SIG-M5 treated with dmso at 0.1 percent for 504 hours (cell line): Measurements from ENCODE around the gene CRAT.
A peak's percentile ranks its signal among the peaks of the same experiment; 100 is the strongest.

ENCODE experiments used
- DNase-seq: peaks from one replicate; lab custom pipeline; 2025; ENCODE audit not compliant: unreplicated experiment; lab: John Stamatoyannopoulos, UW

The CRAT gene

DNA sequence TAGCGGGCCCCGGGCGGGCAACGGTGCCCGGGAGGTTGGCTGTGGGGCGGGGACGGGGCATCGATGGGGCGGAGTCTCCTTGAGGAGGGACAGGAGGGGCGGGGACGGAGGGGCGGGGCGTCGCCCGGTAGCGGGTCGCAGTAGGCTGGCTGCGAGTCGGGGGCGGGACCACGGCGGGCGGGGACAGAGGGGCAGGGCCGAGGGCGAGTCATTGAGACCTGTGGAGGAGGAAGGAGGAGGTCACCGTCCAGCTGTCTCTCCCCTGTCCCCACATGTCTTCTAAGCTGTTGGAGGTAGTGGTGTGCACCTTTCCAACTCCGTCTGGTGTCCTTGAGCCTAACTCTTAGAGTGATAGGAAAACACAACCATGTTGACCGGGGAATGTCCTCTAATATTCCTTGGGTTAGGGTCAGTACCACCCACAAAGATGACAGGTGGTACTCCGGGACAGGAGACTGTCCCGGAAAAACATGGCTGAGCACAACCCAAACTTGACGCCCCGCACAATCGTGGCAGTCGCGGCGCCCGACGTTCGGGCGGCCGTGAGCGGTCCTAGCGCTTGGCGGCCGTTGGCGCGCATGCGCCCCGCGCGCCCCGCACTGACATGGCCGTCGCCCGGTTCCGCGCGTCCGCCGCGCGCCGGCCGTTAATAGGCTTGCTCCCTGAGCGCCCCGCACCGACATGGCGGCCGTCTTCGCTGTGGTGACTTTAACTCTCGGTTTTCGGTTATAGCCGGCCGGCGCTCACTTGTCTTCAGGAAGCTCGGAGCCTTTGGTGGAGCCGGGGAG, at the start of gene CRAT, which contains the start of gene PTPA:
Gene CRAT (minus strand): TSS at position 54 of the 788 bp plus-strand sequence. CDS start 284 bp downstream, outside the sequence.
Gene PTPA (plus strand): TSS at position 676 of the 788 bp plus-strand sequence. CDS start 186 bp downstream, outside the sequence.
- peak; percentile 78 for DNase-seq

DNA sequence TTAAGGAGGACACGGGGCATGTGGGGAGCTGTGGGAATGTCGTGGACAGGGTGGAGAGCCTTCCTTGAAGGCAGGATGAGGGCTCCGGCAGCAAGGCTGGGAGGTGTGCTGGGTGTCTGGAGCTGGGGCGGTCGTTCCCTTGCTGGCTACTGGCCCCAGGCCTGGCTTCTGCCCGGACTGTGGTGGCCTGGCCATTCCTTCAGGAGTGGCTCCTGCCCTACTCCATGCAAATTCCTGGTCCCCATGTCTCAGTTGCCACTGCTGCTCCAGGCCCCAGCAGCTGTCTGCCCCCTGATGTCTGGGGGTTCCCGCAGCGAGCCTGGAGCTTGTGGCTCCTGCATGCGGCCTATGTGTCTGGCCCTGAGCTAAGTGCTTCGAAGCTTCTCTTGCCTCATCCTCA, 45.6 kb upstream of the CRAT start:
- no peak for DNase-seq

DNA sequence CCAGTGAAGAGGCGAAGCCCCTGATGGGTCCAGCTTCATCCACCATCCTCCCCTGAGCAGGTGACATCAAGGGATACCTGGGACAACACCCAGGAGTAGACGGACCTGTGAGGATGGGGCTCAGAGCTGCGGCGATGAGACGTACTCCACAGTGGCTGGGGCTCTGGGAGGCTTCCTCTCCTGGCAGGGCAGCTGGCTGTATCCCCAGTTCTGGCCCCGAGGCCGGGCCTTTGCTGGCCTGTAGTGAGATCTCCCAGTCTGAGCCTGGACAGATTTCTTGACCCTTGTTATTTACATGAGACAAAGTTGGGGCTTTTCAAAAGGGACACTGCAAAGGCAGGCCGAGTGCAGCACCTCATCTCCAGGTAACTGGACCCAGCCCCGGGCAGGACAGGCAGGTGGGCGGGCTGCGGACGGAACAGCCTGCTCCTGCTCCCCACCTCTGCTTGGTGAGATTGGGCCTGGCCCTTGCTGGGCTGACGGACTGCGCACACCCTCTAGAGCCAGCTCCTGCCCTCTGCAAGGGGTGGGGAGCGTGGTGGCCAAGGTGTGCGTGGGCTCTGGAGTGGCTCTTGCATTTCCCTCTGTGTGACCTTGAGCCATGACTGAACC, 44.4 kb upstream of the CRAT start:
- no peak for DNase-seq

DNA sequence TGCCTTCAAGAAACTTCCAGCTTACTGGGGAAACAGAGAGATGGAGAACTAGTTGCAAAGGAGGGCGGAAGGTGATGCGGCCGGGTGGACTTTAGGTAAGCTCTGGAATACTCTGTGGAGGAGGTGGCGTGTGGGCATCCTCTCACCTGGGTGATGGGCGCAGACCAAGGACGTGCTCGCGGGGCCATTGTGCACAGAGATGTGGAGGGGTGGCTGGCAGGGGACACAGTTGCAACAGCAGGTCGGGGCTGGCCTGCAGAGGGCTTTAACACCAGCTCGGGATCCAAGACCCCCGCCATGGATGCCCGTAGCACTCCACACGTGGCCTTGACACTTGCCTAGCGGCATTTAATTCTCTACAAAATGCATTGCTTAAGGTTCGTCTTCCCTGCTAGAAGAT, 40.9 kb upstream of the CRAT start:
- DNase-seq, result no peak

DNA sequence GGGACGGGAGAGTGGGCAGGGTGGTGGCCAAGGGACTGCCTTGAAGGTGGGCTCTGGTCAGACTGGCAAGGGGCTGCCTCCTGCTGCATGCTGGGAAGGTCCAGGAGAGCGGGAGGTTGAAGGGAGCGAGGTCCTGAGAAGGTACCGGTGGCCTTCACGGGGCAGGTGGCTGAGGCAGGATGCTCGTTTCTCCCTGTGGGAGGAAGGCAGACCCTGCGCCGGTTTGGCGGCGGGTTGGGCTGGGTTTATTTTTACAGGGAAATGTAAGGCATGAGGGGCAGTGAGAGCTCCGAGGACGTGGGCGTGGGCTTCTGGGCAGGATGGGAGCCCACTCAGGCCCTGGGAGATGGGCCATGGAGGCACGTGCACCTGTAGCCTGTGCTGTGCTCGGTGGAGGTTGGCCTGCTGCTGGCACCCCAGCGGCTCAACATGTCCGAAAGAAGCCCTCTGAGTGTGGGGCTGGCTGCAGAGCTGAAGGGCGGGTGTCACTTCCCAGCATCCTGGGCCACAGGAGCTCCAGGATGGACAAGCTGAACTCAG, 40.1 kb upstream of the CRAT start:
- DNase-seq, result no peak

DNA sequence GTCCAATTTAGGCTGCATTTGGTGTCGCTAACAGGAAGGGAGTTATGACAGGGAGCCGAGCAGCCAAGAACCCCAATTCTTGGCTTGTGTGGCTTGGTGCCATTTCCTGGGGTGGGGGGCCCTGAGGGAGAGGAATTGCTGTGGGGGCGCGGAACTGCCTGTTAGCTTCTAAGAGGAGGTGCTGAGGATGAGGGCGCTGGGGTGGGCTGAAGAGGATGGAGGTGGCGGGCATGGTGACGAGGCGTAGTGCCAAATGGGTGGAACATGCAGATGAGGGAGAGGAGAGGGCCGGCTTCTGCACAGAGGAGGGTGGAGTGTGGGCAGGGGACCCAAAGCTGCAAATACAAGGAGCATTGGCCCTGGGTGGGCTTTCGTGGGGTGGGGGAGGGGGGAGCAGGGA, 39.5 kb upstream of the CRAT start:
- DNase-seq, result no peak

DNA sequence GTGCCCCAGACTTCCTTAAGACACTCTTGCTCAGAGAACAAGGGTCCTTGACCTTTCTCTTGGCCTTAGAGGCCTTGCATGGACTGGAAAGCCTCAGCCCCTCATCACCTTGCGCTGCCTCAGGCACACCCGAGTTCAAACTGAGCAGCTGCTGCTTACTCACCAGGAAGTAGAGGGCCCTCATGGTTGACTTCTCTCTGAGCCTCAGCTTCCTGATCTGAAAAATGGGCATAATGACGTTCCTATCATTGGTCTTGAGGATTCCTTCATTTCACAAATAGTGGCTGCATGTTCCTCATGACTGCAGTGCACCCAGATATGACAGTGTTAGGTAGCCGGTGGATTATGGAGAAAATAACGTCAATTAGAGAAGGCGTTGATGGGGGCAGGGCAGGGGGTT, 38.8 kb upstream of the CRAT start:
- no peak for DNase-seq

DNA sequence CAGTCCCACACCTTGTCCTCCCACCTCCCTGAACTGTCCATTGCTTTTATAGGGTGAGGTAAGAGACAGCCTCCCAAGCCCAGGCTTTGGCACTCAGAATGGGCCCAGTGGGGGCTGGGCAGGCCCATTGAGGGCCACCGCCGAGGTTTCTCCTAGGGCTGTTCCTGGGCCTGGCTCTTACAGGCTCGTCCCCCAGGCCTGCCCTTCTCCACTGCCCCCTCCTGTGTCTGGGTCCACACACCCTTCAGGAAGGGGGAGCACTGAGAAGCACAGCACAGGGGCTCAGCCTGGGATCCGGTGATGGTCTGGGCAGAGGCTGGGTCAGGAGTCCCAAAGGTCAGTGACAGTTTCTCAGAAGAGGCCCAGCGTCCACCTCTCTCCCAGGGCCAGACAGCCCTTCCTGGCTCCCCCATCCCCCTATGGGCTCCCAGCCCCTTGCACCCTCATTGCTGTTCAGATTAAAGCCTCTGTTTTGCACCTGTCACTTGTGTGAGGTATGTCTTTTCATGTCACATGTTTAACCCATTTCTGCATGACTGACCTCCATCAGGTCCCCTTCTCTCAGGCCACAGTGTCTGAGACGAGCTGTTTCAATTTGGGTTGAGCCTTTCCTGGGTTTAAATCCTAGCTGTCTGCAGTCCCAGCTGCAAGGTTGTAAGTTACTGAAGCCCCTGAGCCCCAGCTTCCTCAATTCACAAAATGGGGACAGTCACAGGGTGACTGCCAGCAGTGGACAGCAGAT, 38.0 kb upstream of the CRAT start:
- no peak for DNase-seq

DNA sequence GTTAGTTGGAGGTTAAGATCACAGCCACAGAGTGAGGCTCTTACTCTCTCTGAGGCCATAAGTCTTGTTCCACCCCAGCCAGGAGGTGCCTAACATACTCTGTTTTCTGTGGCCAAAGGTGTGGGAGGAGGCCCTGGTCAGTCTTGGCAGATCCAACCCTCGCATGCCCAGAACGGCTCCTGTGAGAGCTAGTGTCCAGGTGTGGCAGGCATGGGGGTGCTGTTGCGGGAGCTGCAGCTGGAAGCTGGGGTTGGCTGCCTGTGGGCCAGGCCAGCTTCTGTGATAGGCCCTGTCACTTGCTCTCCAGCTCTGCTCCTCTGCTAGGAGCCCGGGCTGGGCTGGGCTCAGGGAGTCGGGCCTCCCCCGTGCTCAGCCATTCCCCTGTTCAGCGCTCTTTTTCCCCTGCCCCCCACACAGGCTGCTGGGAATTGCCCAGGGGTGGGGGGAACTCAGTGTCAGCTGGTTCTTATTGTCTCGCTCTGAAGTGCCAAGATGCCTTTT, 35.9 kb upstream of the CRAT start:
- DNase-seq, result no peak

DNA sequence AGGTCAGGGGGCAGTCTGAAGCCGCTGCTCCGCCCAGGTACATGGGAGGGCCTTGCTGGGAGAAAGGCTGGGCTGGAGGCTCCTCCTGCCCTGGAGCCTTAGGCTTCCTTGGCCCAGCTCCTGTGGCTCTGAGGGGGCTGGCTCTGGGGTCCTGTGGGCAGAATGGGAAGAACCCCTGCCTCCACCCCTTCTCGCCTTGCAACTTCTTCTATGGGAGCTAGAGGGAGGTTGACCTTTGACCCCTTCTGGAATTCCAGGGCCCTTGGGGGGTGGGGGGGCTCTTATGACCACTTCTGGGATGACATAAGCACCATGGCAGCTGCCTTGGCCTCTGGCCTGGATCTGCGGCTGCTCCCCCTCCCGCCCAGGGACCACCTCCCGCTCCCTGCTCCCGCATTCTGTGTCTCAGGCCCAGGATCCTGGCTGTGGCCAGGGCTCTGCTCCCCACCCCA, 35.3 kb upstream of the CRAT start:
- DNase-seq, result no peak

DNA sequence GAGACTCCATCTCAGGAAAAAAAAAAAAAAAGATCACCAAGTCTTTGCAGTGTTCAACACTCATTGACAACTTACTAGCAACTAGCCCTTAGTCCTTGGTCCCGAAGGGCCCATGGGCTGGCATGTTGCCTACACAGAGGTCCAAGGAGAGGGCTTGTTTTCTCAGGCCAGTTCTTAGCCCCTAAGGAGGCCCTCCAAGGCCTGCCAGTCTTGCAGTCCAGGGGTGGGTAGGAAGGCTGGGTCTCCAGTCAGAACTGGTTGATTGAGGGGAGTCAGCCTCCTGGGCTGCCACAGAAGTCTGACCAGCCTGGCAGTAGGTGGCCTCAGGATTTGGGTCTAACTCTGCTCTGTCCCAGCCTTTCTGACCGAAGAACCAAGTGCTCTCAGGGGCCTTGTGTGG, 34.7 kb upstream of the CRAT start:
- no peak for DNase-seq

DNA sequence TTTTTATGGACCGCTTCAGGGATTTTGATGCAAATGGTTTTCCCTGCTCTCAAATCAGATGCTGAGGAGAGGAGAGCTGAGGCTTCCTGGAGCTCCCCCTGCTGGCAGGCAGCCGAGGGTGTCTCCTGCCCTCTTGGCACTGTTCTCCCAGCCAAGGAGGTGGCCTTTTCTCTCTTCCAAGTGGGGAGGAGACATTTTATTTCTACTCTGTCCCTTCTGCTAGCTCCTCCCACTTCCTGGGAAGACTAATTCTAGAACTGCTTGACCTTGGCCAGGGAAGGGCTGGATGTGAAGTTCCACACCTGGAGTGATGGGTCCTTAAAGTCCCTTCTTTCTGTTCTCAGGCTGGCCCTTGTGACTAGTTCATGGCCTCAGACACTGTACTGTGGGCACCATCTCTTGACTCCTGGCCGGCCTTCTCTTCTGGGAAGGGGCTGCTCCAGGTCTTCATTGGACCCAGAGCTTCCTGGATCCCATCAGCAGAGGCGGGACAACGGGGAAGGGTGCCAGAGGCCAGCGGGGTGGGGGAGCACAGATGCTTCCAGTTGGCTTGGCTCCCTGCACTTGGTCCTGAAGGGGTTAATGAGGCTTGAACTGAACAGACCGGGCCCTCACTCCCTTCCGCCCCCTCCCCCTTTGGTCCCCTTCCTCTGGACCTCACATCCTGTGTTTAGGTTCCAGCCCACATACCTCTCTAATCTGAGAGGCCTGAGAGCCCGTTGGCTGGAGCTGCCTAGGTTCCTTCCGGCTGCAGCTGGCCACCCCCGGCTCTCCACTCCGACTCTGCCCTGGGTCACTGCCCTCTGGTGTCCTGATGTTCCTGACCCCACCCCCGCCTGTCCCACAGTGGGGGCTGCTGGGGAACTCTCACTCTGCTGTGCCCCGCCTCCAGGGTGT, 32.7 kb upstream of the CRAT start:
- DNase-seq, result peak; percentile 43

DNA sequence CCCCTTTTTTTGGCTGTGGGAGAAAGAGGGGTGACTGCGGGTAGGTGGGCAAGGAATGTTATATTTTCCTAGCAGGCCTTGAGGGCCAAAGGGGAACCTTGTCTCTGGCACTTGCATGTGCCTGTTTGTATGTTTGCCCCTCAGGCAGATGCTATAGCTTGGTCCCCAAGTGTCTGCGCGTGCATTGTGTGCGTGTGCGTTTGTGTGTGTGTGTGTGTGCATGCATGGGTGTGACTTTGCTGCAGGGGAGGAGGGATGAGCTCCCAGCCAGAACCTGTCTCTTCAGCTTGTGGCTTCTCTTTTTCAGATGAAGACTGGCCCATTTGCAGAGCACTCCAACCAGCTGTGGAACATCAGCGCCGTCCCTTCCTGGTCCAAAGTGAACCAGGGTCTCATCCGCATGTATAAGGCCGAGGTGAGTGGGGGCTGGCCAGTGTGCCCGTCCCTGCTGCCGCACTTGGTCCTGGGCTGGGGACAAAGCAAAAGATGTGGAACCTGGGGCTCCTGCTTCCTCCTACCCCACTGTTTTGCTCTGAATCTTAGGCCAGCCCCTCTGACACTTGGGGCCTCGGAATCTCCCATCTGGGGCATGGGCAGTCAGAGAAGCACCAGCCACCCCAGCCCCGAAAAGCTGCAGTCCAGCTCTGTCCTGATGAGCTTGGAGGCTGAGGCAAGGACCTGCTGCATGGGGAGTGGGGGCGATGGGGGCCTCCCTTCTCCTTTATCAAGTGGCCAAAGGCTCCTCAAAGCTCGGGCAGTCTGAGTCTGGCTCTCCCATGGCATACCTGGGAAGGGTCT, 31.7 kb upstream of the CRAT start:
- no peak for DNase-seq

DNA sequence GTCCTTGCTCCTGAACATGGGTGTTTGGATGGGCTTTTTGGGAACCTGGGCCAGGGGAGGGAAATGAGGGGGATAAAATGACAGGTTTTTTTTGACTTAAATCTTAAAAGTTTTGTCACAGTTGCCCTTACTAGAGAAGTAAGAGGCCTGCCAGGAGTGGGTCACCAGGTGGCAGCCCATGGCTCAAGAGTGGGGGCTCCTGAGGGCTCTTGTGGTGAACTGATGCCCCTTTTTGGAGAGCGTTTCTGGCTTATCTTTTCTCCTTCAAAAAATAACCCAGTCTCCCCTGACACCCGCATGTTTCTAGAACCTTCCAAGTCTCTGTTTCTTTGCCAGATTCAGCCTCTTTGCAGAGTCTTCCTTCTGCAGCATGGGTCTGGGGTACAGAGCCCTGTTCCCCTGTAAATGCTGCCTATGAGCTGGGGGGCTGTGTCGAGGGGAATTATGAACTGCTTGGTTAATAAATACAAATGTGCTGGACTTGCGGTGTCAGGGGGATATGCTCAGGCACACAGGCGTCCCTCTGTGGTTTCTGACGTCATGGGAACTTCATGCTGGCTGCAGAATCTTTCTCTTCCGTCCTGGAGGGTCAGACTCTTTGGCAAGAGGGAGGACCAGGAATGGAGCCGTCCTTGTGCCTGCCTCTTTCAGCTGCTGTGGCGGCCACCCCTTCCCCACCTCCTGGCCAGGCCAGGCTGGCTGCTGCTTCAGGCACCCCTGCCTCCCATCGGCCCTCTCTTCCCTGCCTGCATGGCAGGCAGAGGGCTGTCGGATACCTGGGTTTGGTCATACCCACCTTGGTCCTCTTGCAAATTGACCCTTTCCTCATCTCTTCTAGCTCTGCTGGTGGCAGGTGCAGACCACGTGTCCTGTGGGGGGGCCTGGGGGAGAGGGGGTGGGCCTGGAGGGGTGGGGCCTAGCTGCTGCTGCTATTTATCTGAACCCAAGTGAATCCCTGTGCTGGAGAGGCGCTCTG, 30.8 kb upstream of the CRAT start:
- peak; percentile 32 for DNase-seq

DNA sequence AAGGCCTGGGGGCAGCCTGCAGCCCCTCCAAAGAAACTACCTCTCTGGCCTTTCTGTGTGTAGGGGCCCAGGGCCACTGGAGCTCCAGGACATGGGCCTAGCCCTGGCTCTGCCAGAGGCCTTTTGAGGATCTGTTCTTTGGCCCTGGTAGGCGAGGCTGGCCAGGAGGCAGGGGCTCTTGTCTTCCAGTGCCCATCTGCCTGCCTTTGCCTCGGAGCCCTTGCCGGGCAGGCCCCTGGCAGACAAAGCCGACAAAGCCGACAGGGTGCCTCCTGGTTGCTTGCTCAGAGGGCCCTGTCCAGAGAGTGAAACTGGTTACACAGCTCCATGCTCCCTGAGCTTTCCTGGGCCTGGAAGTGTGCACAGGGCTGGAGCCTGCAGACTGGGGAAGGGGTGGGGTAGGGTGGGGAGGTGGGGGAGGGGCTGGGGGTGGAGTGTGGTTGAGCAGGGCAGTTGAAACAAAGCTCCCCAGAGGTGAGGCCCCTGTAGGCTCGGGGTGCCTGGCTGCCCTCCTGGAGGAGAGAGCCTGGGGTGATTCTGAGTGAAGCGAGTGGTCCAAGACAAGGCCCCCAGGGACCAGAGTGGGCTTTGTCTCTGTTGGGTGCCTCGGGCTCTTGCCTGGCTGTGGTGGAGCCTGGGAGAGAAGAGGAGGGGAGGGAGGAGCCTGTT, 29.9 kb upstream of the CRAT start:
- no peak for DNase-seq

DNA sequence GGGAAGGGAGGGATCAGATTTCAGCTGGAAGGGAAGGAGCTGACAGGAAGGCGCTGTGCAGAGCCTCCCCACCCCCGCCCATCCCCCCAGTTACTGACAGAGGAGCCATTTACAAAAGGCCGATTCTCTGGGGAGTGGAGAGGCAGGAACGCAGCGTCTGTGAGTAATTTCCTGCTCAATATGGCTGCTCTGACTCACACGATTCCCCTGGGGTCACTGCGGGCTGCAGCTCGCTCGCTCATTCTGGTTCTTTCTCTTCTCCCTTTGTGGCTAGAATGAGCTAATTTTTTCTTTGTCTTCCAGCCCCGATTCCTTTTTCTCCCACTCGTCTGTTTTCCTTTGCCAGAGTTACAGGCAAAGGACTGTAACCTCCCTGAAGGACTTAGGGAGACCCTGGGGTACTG, 29.4 kb upstream of the CRAT start:
- peak; percentile 97 for DNase-seq

DNA sequence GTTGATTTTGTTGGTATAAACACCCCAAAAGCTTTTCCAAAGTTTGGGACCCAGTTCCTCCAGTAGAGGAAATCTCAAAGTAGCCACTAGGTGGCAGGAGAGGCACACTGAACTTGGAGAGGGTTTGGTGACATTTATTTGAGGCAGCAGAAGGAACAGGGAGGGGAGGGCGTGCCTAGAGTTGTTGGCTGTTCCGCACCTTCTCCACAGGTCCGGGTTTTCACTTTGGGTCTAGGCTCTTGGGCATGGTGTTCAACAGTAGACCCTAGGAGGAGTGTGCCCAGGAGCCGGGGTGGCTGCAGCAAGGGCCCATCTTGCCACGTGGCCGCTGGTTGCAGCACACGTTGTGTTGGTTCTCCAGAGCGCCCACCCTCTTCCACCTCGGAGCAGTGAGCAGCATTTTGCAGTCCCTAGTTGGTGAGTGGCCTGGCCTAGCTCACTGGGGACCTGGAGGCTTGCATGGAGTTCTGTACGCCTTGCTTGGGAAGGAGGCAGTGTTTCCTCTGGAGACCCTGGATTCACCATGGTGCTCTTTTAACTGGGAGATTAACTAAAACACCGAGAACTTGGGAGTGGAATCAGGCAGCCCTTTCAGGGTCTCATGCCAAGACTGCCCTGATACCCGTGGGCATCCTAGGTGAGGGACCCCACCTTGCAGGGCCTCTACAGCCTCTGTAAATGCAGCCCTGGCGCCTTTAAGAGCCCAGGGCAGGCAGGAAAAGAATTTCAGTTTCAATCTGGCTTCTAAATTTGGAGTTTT, 28.8 kb upstream of the CRAT start:
- DNase-seq, result peak; percentile 88
